Vagina (tissue), 2 donors: ENCODE data around the gene MRTFB. TPM values are rescaled to one million over a fixed set of nuclear protein-coding genes. Genes with fewer than 3 reads are reported as not detected.

ENCODE experiments used
- DNase-seq, 2 donors: peaks; one replicate each; pipeline ENCODE4 v3.0.0-alpha.2; 2017; ENCODE audit errors: extremely low spot score in 2 of 2
- H3K27ac ChIP-seq: fragments of 200-600 bp; sonication (generic); one replicate; pipeline ENCODE4 v1.5.1; 2019
- H3K27me3 ChIP-seq: fragments of 200-600 bp; sonication (generic); one replicate; pipeline ENCODE4 v1.5.1; 2019
- H3K36me3 ChIP-seq, 2 donors: fragments of 200-600 bp; sonication (generic); one replicate each; pipeline ENCODE4 v1.5.1; 2017 to 2019
- H3K4me1 ChIP-seq: fragments of 200-600 bp; sonication (generic); one replicate; pipeline ENCODE4 v1.5.1; 2019
- H3K4me3 ChIP-seq, 2 donors: fragments of 200-600 bp; sonication (generic); 1 replicate in 1 of 2; 2 replicates in 1 of 2; pipeline ENCODE4 v1.5.1; 2016 to 2019
- H3K9me3 ChIP-seq: fragments of 200-600 bp; sonication (generic); one replicate; pipeline ENCODE4 v1.5.1; 2019
- CTCF ChIP-seq, 3 experiments: fragments of 450-650 bp in 2 of 3; fragments of 200-600 bp in 1 of 3; sonication (generic) in 1 of 3; IDR thresholded peaks; one replicate each; pipeline ENCODE4 v1.5.1; 2017 to 2019; ENCODE audit warnings: antibody characterized with exemption in 3 of 3, mild to moderate bottlenecking in 2 of 3, moderate library complexity in 2 of 3
- POLR2A ChIP-seq, 2 donors: fragments of 450-650 bp; IDR thresholded peaks; one replicate each; pipeline ENCODE4 v1.6.1; 2017; ENCODE audit warnings: antibody characterized with exemption in 2 of 2, mild to moderate bottlenecking in 2 of 2, moderate library complexity in 2 of 2
- POLR2AphosphoS5 ChIP-seq, 2 donors: sonication (generic); formaldehyde crosslinking; IDR thresholded peaks; one replicate each; pipeline ENCODE4 v1.9.0; 2017; ENCODE audit warnings: antibody characterized with exemption in 2 of 2, mild to moderate bottlenecking in 2 of 2, low read depth in 1 of 2; ENCODE audit not compliant: insufficient read depth in 1 of 2
- intact Hi-C: fragments of 100-400 bp; cut with DNase I; formaldehyde crosslinking; loops from one replicate; pipeline ENCODE4 v1.15.1; 2023
- total RNA-seq: library from RNA; depleted of rRNA; stranded (reverse); fragments of >200 nt; gene quantifications from one replicate; pipeline ENCODE4 v1.2.3, GENCODE V29; 2016

The MRTFB gene
- total RNA-seq, 1 donor from 2014 or later = 103 TPM

GRCh38 chr16:14242769-14243168, 171.7 kb downstream of the MRTFB start:
- Histone ChIP-seq H3K36me3 (peaks cover 4 to 60% of the 10 kb centered on the region in 2 donors), H3K9me3 (no peaks in the 10 kb centered on the region), H3K27me3 (no peaks in the 10 kb centered on the region), H3K4me1 (peaks cover 5% of the 10 kb centered on the region), H3K4me3 (no peak overlapping the region), H3K27ac (no peak overlapping the region)
- no peak for DNase-seq
- TF ChIP-seq POLR2AphosphoS5 (IDR thresholded peaks at IDR 0.05; ENCODE audit: insufficient read depth in 1 of 2, low read depth in 1 of 2) (no peak), POLR2A (IDR thresholded peaks at IDR 0.05) (no peak), CTCF (IDR thresholded peaks at IDR 0.05) (no peak)
- intact Hi-C loops = no loop called here

DNA sequence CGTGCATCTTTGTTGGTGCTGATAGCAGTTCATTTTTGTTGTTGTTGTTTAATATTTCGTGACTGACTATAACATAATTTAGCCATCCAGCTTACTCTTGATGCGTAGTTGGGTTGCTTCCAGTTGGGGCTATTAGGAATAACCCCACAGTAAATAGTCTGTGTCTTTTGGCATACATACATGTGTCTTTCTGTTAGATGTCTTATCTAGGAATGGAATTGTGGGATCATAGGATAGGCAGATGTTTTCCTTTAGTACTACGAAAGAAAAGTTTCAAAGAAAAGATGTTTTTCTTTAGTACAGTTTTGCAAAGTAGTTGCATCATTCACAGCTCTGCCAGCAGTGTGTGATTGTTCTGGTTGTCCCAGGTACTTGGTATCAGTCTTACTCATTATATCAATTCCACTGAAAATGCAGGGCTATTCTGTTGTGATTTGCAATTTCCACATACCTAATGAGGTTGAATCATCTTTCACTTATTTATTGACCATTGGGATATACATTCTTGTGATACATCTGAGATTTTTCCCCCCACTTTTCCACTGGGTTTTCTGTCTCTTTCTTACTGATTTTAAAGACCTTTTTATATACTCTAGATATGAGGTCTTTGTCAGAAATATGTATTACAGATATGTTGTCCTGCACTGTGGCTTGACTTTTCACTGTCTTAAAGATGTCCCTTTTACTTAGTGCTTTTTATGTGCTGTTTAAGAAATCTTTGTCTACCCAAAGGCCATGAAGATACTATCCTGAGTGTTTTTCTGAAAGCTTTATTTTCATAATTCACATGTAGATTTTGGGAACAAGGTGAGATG, 173.3 kb downstream of the MRTFB start:
- H3K9me3 ChIP-seq = no peaks in the 10 kb centered on the region
- no peak overlapping the region for H3K27ac ChIP-seq
- peaks cover 4 to 68% of the 10 kb centered on the region in 2 donors for H3K36me3 ChIP-seq
- no peaks in the 10 kb centered on the region for H3K27me3 ChIP-seq
- H3K4me3 ChIP-seq = no peak overlapping the region
- no peak for DNase-seq
- no peak for TF ChIP-seq POLR2A (IDR thresholded peaks at IDR 0.05)
- no peak for TF ChIP-seq CTCF (IDR thresholded peaks at IDR 0.05)
- TF ChIP-seq POLR2AphosphoS5 (IDR thresholded peaks at IDR 0.05; ENCODE audit: insufficient read depth in 1 of 2, low read depth in 1 of 2) = no peak
- peaks cover 5% of the 10 kb centered on the region for H3K4me1 ChIP-seq
- intact Hi-C loops = no loop called here

GRCh38 chr16:14248791-14249190, 177.7 kb downstream of the MRTFB start:
- no peak for DNase-seq
- intact Hi-C loops = no loop called here
- peaks cover 0 to 87% of the 10 kb centered on the region in 2 donors for H3K36me3 ChIP-seq

GRCh38 chr16:14249291-14250032, 178.3 kb downstream of the MRTFB start:
- H3K4me1 ChIP-seq = no peaks in the 10 kb centered on the region
- no peak overlapping the region for H3K27ac ChIP-seq
- no peak for TF ChIP-seq POLR2A (IDR thresholded peaks at IDR 0.05)
- peak in 1 of 2 donors; percentile 38 for TF ChIP-seq POLR2AphosphoS5 (IDR thresholded peaks at IDR 0.05; ENCODE audit: insufficient read depth in 1 of 2, low read depth in 1 of 2)
- TF ChIP-seq CTCF (IDR thresholded peaks at IDR 0.05) = peak; percentile 63 to 67 (median 65)
- DNase-seq = no peak
- H3K4me3 ChIP-seq = no peak overlapping the region
- H3K27me3 ChIP-seq = no peaks in the 10 kb centered on the region
- intact Hi-C loops = no loop called here
- peaks cover 0 to 91% of the 10 kb centered on the region in 2 donors for H3K36me3 ChIP-seq
- no peaks in the 10 kb centered on the region for H3K9me3 ChIP-seq

More at GRCh38 chr16:14248791-14249190, 177.7 kb downstream of the MRTFB start:
- Histone ChIP-seq H3K27ac (no peak overlapping the region), H3K9me3 (no peaks in the 10 kb centered on the region), H3K27me3 (no peaks in the 10 kb centered on the region), H3K4me1 (no peaks in the 10 kb centered on the region), H3K4me3 (no peak overlapping the region)
- no peak for TF ChIP-seq POLR2AphosphoS5 (IDR thresholded peaks at IDR 0.05; ENCODE audit: insufficient read depth in 1 of 2, low read depth in 1 of 2)
- no peak for TF ChIP-seq POLR2A (IDR thresholded peaks at IDR 0.05)
- TF ChIP-seq CTCF (IDR thresholded peaks at IDR 0.05) = no peak
